Measurements from ENCODE around the gene THTPA.

THTPA gene

DNA sequence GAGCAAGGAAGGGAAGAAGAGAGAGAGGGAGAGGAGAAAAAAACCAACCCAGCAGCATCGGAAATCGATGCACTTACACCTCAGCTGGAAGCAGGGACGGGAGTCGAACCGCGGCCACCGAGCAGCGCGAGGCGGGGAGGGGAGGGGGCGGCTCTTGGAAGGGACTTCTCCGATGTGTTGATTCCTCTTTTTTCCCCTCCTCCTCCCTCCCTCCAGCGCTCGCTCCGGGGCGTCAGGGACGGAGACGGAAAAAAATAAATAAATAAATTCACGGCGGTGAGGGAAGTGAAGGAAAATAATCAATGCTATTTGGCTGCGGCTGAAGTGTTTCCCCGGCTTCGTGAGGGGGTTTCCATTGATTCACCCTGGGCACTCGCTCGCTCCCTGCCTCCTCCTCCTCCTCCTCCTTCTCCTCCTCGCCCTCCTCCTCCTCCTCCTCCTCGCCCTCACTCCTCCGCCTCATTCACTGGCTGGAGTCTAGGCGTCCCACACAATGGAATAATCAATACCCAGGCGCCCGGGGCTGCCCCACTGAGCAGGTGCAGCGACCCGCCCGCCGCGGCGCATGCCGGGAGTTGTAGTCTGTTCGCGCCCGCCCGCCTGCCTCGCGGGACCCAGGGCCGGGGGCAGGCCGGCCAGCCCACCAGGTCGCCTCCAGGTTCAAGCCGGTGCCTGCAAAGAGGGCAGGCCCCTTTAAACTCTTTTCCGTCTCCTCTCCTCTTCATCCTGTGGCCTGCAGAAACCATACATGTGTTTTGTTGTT, 4.6 kb upstream of the THTPA start, which contains the start of gene ZFHX2:
Gene ZFHX2 (minus strand): TSS at position 500 of the 763 bp plus-strand sequence. CDS start 16,440 bp downstream, outside the sequence.
- peak; percentile 71 for DNase-seq

DNA sequence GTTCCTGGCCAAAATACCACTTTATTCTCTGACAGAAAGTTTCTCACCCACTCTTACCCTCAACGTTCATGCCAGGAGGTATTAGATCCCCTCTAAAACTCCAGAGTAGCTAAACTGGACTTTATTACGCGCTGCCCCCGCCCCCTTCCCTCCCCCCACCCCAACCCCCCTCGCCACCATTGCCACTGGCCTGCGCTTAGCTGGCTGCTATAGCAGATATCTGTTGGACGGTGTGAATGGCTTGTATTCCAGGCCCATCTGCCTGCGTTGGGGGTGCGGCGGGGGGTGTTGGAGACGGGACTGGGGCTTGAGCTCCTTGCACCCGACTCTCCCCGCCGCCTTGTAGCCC, 564 bp upstream of the THTPA start:
- no peak for DNase-seq

DNA sequence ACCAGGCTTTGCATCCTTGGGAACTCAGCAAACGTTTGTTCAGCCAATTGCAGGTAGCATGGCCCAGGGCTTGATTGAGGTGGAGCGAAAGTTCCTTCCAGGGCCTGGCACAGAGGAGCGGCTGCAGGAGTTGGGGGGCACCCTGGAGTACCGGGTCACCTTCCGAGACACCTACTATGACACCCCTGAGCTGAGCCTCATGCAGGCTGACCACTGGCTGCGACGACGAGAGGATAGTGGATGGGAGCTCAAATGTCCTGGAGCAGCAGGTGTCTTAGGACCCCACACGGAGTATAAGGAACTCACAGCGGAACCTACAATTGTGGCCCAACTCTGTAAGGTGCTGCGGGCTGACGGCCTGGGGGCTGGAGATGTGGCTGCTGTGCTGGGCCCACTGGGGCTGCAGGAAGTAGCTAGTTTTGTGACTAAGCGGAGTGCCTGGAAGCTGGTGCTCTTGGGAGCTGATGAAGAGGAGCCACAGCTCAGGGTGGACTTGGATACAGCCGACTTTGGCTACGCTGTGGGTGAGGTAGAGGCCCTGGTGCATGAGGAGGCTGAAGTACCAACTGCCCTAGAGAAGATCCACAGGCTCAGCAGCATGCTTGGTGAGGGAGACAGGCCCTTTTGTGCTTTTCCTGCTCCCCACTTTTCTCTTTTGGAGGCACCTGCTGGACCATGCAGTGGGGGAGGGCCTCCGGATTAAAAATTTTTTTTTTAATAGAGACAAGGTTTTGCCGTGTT, 799 bp downstream of the THTPA start:
- no peak for DNase-seq

DNA sequence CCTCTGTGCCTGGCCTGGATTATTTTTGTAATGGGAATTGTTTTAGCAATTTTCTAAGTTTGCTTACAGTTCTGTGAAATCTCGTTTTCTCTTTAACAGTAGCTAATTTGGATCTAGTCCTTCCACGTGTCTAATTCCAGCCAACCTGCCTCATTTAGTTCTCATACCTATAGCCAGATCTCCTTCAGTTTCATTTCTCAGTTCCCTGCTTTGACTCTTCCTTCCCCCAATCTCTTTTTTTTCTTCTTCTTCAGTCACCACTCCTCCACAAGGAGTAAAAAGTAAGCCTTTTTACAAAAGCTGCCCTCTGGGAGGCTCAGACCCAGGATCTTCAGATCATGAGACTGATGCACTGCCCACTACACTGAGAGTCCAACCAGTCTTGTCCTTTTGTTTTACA, 1.4 kb downstream of the THTPA start:
- no peak for DNase-seq

DNA sequence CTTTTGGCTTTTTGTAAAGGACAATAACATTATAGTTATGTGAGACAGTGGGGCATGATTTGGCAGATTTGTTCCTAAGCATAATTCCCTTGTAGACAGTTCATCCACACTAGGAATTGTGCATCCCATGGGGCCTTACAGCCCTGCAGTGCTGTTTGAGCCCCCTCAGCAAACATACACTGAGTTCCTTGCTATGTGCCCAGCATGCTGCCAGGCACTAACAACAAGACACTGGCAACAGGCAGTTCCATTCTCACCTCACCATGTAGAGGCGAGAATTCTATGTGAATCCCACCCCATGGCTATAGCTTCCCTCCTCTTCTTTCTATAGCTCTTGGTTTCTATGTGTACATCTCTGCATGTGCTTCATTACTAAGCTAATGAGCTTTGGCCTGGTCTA, 1.9 kb downstream of the THTPA start:
- DNase-seq, result no peak

DNA sequence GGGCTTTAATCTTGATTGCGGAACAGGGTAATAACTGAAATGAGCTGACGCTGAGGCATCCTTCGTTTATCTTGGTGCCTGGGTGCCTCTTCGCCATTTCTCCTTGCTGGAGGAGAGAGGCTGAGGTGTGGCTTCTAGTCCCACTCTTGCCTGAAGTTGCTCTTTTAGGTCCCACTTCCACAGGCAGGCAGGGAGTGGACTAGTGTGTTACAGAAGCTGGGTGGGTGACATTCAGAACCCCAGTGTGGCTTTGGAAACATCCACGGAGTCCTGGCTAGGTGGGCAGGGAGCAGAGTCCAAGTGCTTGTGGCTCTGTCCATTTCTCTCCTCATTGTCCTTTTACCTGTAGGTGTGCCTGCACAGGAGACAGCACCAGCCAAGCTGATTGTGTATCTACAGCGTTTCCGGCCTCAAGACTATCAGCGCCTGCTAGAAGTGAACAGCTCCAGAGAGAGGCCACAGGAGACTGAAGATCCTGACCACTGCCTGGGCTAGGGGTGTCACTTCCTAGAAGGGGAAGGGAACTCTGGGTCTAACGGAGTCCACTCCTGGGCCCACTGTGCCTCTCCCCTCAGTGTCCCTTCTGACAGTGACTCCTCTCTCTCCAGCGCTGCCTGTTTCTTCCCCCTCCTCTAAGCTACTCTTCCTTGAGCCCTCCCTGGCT, 2.4 kb downstream of the THTPA start:
- no peak for DNase-seq

DNA sequence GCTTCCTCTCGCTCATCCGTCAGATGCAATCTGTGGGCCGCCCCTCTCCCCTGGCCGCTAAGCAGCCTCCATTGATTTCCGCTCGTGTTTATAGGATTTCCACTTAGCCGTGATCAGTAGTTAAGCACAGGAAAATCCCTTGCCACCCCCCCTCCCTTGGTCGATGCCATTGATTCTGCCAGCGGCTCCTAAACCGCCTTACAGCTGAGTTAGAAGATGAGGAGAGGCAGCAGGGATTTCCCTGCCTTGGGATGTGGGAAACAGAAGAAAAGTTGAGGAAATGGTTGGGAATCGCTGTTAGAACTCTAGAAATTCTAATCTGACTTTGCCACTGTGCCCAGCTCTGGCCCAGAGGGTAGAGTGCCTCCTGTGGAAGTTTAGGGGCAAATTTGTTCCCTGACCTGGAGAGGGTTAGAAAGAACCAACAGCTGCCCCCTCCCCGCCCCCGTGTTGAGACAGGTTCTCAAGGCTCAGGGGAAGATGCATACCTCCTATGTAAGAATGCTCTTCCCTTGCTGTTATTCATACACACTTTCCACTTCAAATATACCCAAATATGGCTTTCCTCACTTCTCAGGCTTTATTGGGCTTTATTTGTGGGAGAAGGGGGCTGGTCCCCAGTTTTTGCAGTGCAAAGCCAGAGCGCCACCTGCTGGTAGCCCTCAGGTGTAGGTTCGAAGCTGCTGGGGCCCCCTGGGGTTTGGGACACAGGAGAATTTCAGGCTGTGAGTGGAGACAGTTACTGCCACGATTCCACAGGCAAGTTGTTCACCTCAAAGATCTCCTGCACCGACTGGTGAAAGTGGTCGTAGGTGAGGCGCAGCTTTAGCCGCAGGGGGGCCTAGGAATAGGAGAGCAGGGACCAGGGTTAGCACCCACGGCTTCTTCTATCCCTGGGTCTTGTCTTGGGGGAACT, 3.2 kb downstream of the THTPA start:
- peak; percentile 53 for DNase-seq

DNA sequence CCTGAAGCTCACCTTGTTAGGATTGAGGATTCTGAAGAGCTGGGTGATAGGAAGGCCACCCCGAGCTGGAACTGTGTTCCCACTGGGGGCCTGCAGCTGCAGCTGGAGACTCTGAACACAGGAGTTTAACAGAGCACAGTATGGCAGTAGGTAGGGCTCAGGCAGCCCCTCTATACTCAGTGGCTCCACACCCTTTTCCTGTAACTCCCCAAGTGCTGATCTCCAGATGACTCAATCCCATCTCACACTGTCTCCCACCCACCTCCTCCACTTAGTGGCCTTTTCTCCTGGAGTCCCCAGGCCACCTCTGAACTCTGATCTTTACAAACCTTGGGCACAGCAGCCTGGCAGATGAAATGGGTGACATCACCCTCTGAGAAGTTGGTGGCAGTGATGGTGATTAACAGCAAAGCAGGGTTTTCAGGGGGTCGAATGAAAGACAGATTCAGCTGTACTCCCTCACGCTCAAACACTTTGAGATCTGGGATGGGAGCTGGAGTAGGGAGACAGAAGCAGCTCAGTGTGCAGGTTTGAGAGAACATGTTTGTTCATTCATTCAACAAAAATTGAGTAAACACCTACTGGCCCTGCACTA, 4.0 kb downstream of the THTPA start:
- DNase-seq, result no peak

DNA sequence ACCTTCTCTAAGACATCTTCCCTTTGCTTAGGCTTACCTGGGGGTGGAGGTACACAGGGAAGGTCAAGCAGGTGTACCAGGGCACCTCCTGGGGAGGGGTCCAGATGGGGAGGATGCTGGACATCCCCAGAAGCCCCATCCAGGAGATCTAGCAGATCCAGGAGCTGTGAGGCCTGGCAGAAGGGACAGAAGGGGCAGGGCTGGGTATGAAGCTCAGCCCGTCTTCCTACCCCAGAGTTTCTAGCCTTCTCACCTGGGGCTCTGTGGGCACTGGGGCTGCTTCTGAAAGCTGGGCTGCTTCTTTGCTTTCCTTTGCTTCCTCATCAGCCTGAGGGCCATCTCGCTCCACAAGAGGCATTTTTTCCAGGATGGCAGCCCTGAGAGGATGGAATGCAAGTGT, 5.2 kb downstream of the THTPA start:
- no peak for DNase-seq

DNA sequence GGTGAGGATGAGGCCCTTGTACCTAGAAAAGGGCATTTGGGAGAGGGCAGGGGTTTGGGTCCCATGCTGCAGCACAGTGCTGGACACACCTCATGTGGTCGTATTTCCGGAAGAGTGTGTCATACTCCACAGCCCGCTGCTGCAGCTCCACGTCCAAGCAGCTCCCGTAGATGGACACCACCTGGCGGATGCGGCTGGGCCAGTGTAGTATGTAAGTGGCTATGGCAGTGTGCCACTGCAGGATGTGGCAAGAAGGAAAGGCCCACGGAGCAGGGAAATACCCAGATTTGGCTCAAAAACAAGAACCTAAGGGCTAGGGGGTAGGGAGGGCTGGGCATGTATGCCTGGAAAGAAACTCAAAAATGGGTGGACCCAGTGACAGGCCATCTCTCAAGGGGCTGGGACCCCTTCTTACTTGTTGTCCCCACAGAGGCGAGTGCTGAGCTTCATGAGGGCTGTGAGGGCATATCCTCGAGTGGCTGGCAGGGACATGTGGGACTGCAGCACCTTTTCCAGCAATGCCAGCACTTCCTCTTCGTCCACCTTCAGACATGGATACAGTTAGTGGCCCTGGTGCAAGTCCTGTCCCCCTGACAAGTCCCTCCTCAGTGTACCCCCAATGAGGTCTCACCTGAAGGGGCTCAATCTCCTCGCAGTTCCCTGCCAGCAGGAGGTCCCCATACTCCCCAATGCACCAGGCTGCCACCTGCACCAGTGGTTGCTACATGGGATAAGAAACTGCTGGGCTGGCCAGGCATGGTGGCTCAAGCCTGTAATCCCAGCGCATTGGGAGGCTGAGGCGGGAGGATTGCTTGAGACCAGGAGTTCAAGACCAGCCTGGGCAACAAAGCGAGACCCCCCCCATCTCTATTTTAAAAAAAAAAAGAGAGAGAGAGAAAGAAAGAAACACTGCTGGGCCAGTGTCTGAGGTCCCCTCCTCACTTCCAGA, 6.1 kb downstream of the THTPA start:
- no peak for DNase-seq

DNA sequence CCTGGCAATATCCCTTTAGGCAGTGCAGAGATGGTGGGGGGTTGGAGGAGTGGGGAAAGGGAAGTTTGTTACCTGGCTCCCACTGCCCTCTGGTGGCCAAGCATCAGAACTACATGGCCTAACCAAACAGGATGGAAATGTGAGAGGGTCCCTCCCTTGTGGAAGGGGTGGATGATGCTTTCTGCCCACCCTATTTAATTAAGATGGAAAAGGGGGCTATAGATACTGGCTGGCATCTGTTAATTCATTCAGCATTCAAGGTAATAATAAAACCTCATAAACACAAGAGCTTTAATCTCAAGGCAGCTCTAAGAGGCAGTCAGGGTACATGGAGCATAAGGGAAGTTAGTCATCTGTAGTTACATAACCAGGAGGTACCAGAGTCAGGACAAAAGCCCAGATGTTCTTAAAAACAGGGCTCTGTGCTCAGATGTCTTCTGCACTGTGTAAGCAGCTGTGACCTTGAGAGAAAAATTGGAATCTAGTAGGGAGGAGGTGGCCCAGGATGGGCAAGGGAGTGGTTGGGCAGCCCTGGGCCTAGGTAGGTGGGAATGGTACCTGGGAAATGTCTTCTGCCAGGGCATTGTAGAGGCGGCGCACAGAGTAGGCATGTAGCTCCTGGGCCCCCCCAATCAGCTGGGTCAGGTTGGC, 6.9 kb downstream of the THTPA start:
- DNase-seq, result peak; percentile 85

DNA sequence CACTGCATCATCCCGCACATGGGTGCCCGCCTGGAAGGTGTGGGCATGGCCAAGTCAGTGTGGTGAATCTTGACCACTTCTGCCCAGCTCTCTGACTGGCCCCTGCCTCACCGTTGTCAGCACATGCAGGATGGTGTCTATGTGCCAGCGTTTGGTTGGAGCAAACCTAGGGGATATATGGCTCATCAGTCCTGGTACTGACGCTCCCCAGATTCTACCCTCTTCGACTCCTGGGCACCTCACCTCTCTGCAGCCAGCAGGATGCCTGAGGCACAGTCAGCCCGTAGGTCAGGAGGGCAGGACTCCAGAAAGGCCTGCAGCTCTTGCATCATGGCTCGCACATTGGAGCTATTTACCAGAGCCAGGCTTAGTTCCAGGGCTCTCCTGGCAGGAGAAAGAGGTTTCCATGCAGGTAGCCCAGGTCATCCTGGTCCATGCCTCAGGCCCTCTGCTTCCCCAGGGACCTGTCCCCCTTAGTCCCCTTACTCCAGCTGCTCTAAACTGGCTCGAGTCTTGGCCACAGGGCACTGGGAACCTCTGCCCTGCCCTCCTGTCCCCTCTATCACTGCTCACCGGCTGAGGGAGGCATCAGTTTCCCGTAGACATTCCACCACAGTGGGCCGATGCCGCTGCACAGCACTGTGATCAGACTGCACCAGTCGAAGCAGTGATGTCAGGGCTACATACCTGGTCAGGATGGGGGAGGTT, 7.6 kb downstream of the THTPA start:
- no peak for DNase-seq

DNA sequence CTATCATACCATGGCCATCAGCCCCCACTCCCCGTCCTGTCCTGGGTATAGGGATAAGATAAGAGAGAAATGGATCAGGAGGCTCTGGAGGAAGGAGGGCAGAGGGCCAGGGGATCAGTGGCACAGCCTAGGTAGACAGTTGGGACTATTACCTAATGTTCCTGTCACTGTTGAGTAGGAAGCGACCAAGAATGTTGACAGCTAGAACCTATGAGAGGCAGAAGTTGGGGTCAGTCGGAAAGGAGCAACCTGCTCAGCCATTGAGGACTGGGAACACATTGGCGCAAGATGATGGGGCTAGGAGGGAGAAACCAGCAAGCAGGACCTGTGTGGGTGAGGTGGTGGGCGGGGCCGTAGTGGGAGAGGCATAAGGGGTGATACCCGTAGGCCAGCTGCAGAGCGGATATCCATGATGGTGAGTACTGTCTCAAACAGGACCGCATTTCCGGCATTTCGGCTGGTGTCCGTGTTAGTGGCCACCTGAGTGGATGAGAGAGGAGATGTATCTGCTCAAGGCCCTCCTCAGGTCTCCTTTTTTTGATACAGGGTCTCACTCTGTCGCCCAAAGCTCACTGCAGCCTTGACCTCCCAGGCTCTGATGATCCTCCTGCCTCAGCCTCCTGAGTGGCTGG, 8.2 kb downstream of the THTPA start:
- no peak for DNase-seq

DNA sequence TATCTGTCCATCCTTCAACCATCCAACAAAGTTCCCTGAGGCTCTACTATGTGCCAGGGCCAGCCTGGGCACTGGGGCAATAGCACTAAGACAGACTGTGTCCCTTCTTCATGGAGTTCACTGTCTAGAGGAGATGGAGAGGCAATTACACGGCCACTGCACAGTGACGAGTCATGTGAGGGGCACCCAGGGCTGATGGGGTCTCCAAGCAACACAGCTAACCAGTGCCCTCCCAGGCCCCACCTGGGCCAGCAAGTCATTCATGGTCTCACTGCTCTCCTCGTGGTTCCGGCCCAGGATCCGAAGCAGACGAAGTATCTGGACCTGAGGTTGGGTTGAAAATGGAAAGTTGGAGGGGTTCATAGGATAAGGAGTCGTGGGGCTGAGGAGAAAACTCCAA, 8.8 kb downstream of the THTPA start:
- DNase-seq, result no peak

DNA sequence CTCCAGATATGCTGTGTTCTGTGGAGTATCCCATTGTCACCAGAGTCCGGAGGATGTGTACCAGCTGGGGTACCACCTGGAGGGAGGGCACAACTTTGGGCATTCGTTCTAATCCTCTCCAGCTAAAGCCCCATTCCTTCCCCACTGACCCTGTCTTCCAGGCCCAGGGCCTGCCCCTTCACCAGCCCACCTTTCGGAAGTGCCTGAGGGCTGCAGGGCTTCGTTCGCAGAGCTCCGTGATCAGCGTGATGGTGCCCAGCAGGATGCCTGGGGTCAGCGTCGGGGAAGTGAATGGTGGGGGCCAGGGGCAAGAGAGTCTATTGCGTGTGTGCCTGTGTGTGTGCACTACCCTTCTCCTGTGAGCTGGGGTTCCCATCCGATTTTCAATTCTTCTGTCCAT, 9.6 kb downstream of the THTPA start:
- DNase-seq, result no peak

DNA sequence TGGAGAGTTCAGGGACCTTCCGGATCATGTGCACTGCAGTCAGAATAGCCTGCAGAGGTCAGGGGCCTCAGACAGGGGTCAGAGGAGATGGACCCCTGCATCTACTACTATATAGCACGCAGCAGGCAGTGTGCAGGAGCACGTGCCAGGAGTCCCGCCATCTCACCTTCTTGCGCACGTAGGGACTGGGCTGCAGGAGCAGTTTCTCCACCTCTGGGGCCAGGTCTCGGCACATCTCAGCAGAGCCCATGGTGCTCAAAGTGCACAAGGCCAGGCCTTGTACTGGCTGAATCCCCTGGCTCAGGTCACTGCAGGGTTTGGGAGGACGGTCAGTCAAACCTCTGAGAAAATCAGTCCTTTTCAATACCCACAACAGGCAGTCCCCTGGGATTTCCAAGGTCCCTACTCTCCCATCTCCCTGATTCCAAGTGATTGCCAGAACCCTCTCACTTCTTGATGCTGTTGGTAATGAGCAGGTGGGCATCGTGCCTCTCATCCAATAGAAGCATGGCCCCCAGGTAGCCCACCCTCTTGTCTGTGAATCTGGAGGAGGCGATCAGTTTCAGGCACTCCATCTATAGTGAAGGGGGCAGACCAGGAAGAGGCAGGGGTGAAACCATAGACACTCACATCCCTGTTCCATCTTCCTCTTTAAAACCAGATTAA, 10.2 kb downstream of the THTPA start:
- no peak for DNase-seq

DNA sequence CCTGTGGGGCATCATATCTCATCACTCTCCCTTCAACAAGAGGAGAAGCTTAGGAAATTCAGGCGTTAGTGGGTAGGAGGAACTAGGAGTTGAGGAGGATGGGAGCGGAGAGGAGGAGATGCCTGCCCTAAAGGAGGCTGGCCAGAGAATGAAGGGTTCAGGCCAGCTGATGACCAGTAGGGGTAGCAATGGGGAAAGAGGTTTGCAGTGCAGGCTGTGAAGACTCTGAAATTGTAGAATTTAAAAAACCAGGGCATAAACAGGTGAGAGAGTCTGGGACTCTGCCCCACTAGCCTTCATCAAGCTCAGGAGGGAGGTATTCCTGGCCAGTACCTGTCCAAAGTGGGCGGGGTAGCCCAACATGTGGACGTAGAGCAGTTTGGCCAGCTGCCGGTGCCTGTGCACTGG, 10.7 kb downstream of the THTPA start:
- no peak for DNase-seq

DNA sequence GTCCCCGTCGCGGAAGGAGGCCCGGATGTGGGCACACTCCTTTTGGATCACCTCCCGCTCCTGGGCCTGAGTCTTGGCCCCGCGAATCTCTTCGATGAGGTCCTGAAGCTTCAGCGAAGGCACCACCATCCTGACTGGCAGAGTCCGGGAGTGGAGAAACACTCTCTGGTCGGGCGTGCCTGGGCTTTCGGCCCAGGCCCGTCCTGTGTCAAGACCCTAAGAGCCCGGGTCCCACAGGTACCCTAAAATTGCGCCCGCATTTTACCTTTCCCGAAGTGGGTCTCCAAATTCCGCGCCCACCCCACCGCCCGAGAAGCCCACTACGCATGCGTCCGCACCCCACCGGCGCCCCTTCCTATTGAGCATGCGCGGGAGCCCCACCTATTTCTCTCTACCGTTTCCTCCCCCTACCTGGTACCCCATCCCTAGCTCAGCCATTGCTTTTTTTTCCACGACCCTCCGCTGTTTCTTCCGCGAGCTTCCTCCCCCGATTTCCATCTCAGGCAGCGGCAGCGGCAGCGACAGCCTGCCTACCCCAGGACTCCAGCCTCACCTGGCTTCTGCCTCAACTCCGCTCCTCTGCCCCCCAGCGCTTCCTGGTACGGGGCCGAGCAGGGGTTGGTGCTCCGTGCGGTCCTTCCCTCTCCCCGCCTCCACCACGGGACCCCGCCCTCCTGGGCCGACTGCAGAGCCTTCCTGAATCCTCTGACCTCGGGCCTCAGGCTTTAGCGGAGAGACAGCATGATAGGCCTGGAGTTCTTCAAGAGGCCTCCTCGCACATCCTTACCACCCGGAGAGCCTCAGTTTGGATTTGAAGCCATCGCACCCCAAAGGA, 11.3 kb downstream of the THTPA start, which contains the start of gene AP1G2:
Gene AP1G2 (minus strand): TSS at position 606 of the 835 bp plus-strand sequence. CDS start 477 bp downstream, at position 129.
- DNase-seq, result peak; percentile 74
